ENCODE data around the gene PSMB9. TPM values are rescaled to one million over a fixed set of nuclear protein-coding genes. Genes with fewer than 3 reads are reported as not detected.

The PSMB9 gene
- total RNA-seq, 1 donor = 20.3 TPM

DNA sequence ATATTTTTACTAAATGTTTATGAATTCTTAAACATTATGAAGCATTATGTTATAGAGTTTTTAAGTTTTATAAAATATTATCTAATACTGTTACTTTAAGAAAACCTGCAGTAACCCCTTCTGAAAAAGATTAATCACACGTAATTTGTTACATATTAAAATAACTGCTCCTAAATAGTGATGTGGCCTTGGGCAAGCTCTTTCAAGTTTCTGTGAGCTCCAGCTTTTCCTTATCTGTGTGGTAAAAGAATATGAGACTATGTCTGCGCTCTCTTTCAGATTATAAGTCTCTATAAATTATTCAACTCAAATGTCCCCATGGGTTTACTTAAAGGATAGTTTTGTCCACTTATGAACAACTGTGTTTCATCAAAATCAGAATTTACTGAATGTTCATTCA is 54.9 kb downstream of the PSMB9 start:
- Histone ChIP-seq H4K20me1 (ENCODE audit: insufficient read depth, low read length) (no peaks in the 10 kb centered on the region), H3K36me3 (ENCODE audit: insufficient read depth, low read length) (no peaks in the 10 kb centered on the region), H3K27me3 (ENCODE audit: insufficient read depth, low read length) (no peaks in the 10 kb centered on the region), H3K9me3 (ENCODE audit: low read depth, low read length) (no peaks in the 10 kb centered on the region), H3K79me2 (ENCODE audit: insufficient read depth, low read length) (no peaks in the 10 kb centered on the region), H3K4me2 (ENCODE audit: insufficient read depth, low read length) (no peak overlapping the region), H3K4me3 (ENCODE audit: insufficient read depth, low read length) (no peak overlapping the region), H2AFZ (ENCODE audit: low read length) (no peak overlapping the region), H3K4me1 (ENCODE audit: insufficient read depth, low read length) (peaks cover 7% of the 10 kb centered on the region), H3K27ac (ENCODE audit: low read depth, low read length) (no peak overlapping the region)
- TF ChIP-seq, protein P1, sequence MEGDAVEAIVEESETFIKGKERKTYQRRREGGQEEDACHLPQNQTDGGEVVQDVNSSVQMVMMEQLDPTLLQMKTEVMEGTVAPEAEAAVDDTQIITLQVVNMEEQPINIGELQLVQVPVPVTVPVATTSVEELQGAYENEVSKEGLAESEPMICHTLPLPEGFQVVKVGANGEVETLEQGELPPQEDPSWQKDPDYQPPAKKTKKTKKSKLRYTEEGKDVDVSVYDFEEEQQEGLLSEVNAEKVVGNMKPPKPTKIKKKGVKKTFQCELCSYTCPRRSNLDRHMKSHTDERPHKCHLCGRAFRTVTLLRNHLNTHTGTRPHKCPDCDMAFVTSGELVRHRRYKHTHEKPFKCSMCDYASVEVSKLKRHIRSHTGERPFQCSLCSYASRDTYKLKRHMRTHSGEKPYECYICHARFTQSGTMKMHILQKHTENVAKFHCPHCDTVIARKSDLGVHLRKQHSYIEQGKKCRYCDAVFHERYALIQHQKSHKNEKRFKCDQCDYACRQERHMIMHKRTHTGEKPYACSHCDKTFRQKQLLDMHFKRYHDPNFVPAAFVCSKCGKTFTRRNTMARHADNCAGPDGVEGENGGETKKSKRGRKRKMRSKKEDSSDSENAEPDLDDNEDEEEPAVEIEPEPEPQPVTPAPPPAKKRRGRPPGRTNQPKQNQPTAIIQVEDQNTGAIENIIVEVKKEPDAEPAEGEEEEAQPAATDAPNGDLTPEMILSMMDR (IDR thresholded peaks at IDR 0.05; ENCODE audit: extremely low read depth, low read depth, low read length) = no peak
- no peak for DNase-seq (ENCODE audit: insufficient read length, low spot score, missing footprints)

Small RNA genes within 50 kb of the gene (small RNA-seq; reads per million reads assigned to genes)
- not detected for gene HLA-Z

Other genes with a start within 250 kb of the PSMB9 start
- gene HLA-DQA1, start 216.8 kb upstream of the PSMB9 start, total RNA-seq = 0.29 TPM in 1 of 2 replicates, not detected in the other
- gene HLA-DQB1, start 187.5 kb upstream of the PSMB9 start, total RNA-seq = under 0.01 and 6.5 TPM in 2 replicates
- not detected in 2 replicates for gene HLA-DQA2, start 112.8 kb upstream of the PSMB9 start, total RNA-seq
- not detected in 2 replicates for gene HLA-DQB2, start 90.7 kb upstream of the PSMB9 start, total RNA-seq
- 0.36 TPM in 1 of 2 replicates, not detected in the other for gene HLA-DOB, start 37.2 kb upstream of the PSMB9 start, total RNA-seq
- 12.4 and 20.6 TPM in 2 replicates for gene TAP2, start 15.5 kb upstream of the PSMB9 start, total RNA-seq
- 67.3 and 83.4 TPM in 2 replicates for gene PSMB8, start 10.1 kb upstream of the PSMB9 start, total RNA-seq
- 42.3 and 43.6 TPM in 2 replicates for gene TAP1, start 488 bp upstream of the PSMB9 start, total RNA-seq
- gene HLA-DMB, start 86.8 kb downstream of the PSMB9 start, total RNA-seq = 2.2 and 8.3 TPM in 2 replicates
- gene HLA-DMA, start 98.9 kb downstream of the PSMB9 start, total RNA-seq = 9.0 and 20.0 TPM in 2 replicates
- 116 and 119 TPM in 2 replicates for gene BRD2, start 114.4 kb downstream of the PSMB9 start, total RNA-seq
- under 0.01 and 2.4 TPM in 2 replicates for gene HLA-DOA, start 155.4 kb downstream of the PSMB9 start, total RNA-seq
- gene HLA-DPA1, start 219.5 kb downstream of the PSMB9 start, total RNA-seq = 5.4 and 30.4 TPM in 2 replicates
- 8.7 and 12.4 TPM in 2 replicates for gene HLA-DPB1, start 221.8 kb downstream of the PSMB9 start, total RNA-seq